ENCODE measurements around the gene CDH26.

GRCh38 chr20:59947376-59947775, 10.8 kb upstream of the CDH26 start:
- no peak for TF ChIP-seq FOXP4 (CRISPR knock-in tag; IDR thresholded peaks at IDR 0.05; ENCODE audit: borderline replicate concordance)
- TF ChIP-seq HNRNPK (IDR thresholded peaks at IDR 0.05; ENCODE audit: low read depth, low read length, poor library complexity, severe bottlenecking), result no peak
- TF ChIP-seq CHD1 (IDR thresholded peaks at IDR 0.05; ENCODE audit: low read length), result no peak
- TF ChIP-seq ZEB2 (IDR thresholded peaks at IDR 0.05), result no peak
- TF ChIP-seq SMC3 (conservative IDR thresholded peaks at IDR 0.05; ENCODE audit: insufficient read depth, low read depth, low read length), result no peak
- TF ChIP-seq KDM2B (CRISPR knock-in tag; IDR thresholded peaks at IDR 0.05), result no peak
- no peak for TF ChIP-seq CTCF (IDR thresholded peaks at IDR 0.05 in 2 of 3, conservative IDR thresholded peaks at IDR 0.05 in 1 of 3; ENCODE audit: insufficient read depth in 2 of 3, low read depth in 1 of 3, low read length in 3 of 3)
- TF ChIP-seq POLR2A (conservative IDR thresholded peaks at IDR 0.05), result no peak
- no peak for TF ChIP-seq ZNF3 (CRISPR knock-in tag; IDR thresholded peaks at IDR 0.05)
- TF ChIP-seq ATF3 (IDR thresholded peaks at IDR 0.05), result no peak
- TF ChIP-seq ATF3 (CRISPR knock-in tag; conservative IDR thresholded peaks at IDR 0.05), result no peak
- TF ChIP-seq PREB (CRISPR knock-in tag; IDR thresholded peaks at IDR 0.05), result no peak
- no peak for TF ChIP-seq MEIS2 (IDR thresholded peaks at IDR 0.05; ENCODE audit: partially characterized antibody)
- TF ChIP-seq NFE2 (IDR thresholded peaks at IDR 0.05; ENCODE audit: low read depth), result no peak
- TF ChIP-seq GABPA (tag; conservative IDR thresholded peaks at IDR 0.05; ENCODE audit: low read depth), result no peak
